Pancreas (tissue), 10 donors: ENCODE results near the gene TGM5. TPM values are rescaled to one million over a fixed set of nuclear protein-coding genes. Genes with fewer than 3 reads are reported as not detected.

Experiments
- ATAC-seq, 4 donors: fragments of 200-7000 bp; cut with Tn5 transposase; one replicate each; pipeline versions ENCODE4 v1.8.0 to v1.9.1; 2020; ENCODE audit warnings: mild to moderate bottlenecking in 4 of 4, moderate library complexity in 4 of 4
- DNase-seq, 6 donors: peaks; one replicate each; pipeline ENCODE4 v3.0.0-alpha.2; 2020
- FAIRE-seq: peaks from 2 replicates; lab custom pipeline; 2012; peaks lifted over from hg19 to GRCh38; lab: Jason Lieb, UNC
- H3K27ac ChIP-seq, 4 donors: fragments of 200-600 bp; sonication (generic); 1 replicate in 3 of 4; 2 replicates in 1 of 4; pipeline versions ENCODE4 v1.5.0 to v1.8.0; 2020
- H3K27me3 ChIP-seq, 4 donors: fragments of 200-600 bp; one replicate each; pipeline ENCODE4 v1.8.0; 2021
- H3K36me3 ChIP-seq, 3 donors: fragments of 200-600 bp; sonication (generic) in 1 of 3; one replicate each; pipeline versions ENCODE4 v1.5.0 to v1.8.0; 2020 to 2021
- H3K4me1 ChIP-seq, 3 donors: fragments of 200-600 bp; one replicate each; pipeline ENCODE4 v1.8.0; 2021
- H3K4me3 ChIP-seq, 4 donors: fragments of 200-600 bp; sonication (generic) in 2 of 4; one replicate each; pipeline versions ENCODE4 v1.5.0 to v1.8.0; 2020 to 2021
- H3K9me3 ChIP-seq, 4 donors: fragments of 200-600 bp; one replicate each; pipeline ENCODE4 v1.8.0; 2021
- WGBS, 2 donors: extraction: QIAGEN DNeasy Blood & Tissue Kit; methylation state at CpG; one replicate each; pipeline ENCODE4 v1.1.7; 2013; 5-methylcytosine and 5-hydroxymethylcytosine counted together
- intact Hi-C, 3 donors: fragments of 100-400 bp; cut with DNase I; formaldehyde crosslinking; loops; one replicate each; pipeline versions ENCODE4 v1.11.1 to v1.14.2; 2022
- polyA plus RNA-seq, 2 donors: library from polyadenylated mRNA; stranded (reverse); fragments of 200-250 nt; gene quantifications; one replicate each; pipeline ENCODE4 v1.2.3, GENCODE V29; 2013
- total RNA-seq, 6 donors: library from RNA; stranded (reverse); fragmentation: NEBNext Ultra II Directional in 4 of 6; extraction: Animal tissue kit (Norgen Biotek cat#: 25700) in 4 of 6; gene quantifications; one replicate each; pipeline versions ENCODE4 v1.2.1 to v1.2.4, GENCODE V29; 2021 to 2023
- TF ChIP-seq, protein P1 (sequence below), 4 donors: fragments of 200-600 bp; sonication (generic) in 3 of 4; IDR thresholded peaks; one replicate each; pipeline versions ENCODE4 v1.5.0 to v1.8.0; 2021; ENCODE audit warnings: antibody characterized with exemption in 4 of 4
- donor health status: healthy with polysubstance abuse.
- donor health status: DM: no; HTN: no; CAD: no; lungs with moderate emphysema.
- donor health status: DM: no; HTN: no; CAD: no.
- donor health status: control.
- donor health status: control.
- donor health status: Bipolar disorder and iron deficiency.
- donor health status: DM: yes; HTN: yes; CAD: no.
- donor health status: DM: no; HTN: no; CAD: no.
- donor health status: DM: no; HTN: no; CAD: no.
- donor health status: DM: yes; HTN: yes; CAD: no.

The TGM5 gene
- total and polyA plus RNA-seq, 8 donors, result not detected

DNA sequence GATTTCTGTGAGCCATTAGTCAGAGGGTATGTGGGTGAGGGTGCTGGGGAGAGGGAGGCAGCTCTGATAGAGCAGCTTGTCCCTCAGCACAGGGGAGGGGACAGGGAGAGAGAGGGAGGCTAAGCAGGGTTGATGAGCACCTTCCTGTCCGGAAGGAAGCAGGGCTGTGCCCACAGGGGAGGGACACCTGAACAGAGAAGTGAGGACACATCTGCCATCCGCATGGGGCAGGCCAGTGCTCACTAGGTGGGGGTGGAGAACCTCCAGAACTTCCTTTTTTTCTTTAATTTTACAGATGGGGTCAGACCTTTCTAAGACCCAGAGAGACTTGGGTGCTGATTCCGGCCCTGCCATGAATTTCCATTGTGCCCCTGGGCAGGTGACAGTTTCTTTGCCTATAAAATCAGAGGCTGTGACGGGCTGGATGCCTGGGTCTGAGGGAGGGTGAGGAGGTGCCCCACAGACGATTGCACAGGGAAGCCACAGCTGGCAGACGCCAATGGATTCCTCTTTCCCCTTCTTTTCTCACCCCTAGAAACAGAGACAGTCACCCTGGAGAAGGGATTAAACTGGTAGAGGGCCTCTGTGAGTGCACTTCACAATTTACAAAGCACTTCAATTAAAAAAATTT is 4.1 kb upstream of the TGM5 start:
- Histone ChIP-seq H3K4me1 (no peaks in the 10 kb centered on the region), H3K36me3 (no peaks in the 10 kb centered on the region), H3K4me3 (no peak overlapping the region), H3K27ac (no peak overlapping the region), H3K27me3 (no peaks in the 10 kb centered on the region), H3K9me3 (no peaks in the 10 kb centered on the region)
- intact Hi-C loops, result no loop called here
- WGBS, 2 donors, result 55 to 59% methylated on average over 6 of the region's 6 CpGs
- TF ChIP-seq, protein P1, sequence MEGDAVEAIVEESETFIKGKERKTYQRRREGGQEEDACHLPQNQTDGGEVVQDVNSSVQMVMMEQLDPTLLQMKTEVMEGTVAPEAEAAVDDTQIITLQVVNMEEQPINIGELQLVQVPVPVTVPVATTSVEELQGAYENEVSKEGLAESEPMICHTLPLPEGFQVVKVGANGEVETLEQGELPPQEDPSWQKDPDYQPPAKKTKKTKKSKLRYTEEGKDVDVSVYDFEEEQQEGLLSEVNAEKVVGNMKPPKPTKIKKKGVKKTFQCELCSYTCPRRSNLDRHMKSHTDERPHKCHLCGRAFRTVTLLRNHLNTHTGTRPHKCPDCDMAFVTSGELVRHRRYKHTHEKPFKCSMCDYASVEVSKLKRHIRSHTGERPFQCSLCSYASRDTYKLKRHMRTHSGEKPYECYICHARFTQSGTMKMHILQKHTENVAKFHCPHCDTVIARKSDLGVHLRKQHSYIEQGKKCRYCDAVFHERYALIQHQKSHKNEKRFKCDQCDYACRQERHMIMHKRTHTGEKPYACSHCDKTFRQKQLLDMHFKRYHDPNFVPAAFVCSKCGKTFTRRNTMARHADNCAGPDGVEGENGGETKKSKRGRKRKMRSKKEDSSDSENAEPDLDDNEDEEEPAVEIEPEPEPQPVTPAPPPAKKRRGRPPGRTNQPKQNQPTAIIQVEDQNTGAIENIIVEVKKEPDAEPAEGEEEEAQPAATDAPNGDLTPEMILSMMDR (IDR thresholded peaks at IDR 0.05), result no peak
- FAIRE-seq (no peak), DNase-seq (no peak), ATAC-seq (no peak)

DNA sequence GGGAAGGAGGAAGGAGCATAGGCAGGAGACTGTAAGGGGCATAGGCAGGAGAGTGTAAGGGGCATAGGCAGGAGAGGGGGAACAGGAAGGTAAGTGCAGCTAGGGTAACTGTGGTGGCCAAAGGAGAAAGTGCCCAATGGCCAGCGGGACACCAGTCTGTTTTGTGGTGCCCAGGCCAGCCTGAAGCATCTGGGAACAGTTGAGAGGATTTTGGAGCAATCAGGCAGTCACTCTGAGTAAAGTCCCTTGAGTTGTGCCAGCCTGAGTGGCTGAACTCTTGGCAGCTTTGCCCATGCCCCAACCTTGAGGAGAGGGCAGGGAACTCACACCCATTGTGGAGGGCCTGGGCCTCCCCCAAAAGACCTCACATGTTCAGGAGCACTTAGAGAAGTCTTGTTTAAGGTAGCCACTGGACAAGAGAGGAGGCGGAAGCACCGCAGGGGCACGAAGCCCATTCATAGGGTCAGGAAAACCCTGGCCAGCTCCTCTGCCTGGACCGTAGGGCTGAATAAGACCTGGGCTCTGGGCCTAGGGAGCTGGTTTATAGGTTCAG is 3.5 kb upstream of the TGM5 start:
- FAIRE-seq (no peak), ATAC-seq (no peak), DNase-seq (no peak)
- H3K9me3 ChIP-seq, result no peaks in the 10 kb centered on the region
- TF ChIP-seq, protein P1 (IDR thresholded peaks at IDR 0.05), result no peak
- H3K27ac ChIP-seq, result no peak overlapping the region
- intact Hi-C loops, result no loop called here
- no peak overlapping the region for H3K4me3 ChIP-seq
- 79 to 90% methylated on average over 5 of the region's 5 CpGs for WGBS, 2 donors
- no peaks in the 10 kb centered on the region for H3K4me1 ChIP-seq
- no peaks in the 10 kb centered on the region for H3K27me3 ChIP-seq
- no peaks in the 10 kb centered on the region for H3K36me3 ChIP-seq

DNA sequence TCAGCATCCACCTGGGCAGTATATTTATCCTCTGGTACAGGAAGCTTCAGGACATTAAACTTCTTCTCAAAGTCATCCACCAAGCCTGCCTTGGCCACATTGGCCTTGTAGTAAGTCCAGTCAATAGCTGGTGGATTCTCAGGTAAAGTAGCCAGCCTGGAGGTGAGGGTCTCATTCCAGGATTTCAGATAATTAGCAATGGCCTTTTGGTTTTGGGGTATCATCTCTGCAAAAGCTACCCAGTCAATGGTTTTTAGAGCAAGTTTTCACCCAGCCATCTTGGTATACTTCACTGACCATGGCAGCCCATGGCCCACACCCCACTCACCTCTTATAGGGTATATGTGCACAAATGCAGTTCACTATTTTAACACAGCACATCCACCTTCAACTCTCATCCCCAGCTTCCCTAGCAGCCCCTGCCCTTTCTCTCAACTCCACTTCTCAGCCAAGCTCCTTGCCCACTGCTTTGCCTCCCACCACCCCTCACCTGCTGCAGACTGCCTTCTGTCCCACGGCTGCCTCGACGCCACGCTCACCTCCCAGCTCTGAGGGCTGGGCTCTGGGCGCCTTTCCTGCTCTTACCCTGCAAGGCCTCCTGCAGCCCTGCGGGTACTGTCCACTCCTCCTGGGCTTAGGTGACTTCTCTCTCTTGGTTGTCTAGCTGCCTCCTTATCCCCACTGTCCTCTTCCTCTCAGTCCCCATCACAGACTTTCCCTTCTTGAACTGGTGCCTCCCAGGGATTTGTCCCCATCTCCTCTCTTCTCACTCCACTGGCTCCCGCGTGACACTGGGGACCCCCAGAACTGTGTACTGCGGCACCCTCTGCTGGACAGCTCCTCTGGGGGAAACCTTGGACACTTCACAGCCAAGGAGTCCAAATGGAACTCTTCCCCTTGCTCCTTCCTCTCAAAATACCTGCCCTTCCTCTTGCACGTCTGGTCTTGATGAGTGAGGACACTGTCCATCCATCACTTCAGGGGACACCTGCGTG is 1.7 kb upstream of the TGM5 start:
- WGBS, 2 donors, result 46 to 61% methylated on average over 11 of the region's 11 CpGs
- intact Hi-C loops, result no loop called here
- no peaks in the 10 kb centered on the region for H3K27me3 ChIP-seq
- no peak overlapping the region for H3K4me3 ChIP-seq
- no peaks in the 10 kb centered on the region for H3K4me1 ChIP-seq
- TF ChIP-seq, protein P1 (IDR thresholded peaks at IDR 0.05), result no peak
- no peak for FAIRE-seq
- H3K9me3 ChIP-seq, result no peaks in the 10 kb centered on the region
- ATAC-seq, result peak in 1 of 4 donors; percentile 40
- DNase-seq, result no peak
- H3K27ac ChIP-seq, result no peak overlapping the region
- no peaks in the 10 kb centered on the region for H3K36me3 ChIP-seq

DNA sequence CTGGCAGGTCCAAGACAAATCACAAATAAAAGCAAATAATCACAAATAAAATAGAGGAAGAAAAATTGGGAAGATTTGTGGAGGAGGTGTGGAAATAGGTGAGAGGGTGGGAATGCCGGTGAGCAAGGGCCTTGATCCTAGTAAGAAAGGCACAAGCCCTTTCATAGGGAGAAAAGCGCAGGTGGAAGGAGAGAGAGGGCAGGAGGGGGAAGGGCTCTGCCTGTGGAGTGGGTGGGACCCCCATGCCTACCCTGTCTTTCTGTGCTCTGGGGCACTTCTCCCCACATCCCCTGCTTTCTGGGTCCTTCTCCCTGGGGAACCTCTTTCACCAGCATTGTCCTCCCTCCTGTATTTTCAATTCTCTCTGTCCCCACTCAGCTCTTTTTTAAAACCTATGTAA is 711 bp upstream of the TGM5 start:
- no peaks in the 10 kb centered on the region for H3K9me3 ChIP-seq
- no peak for FAIRE-seq

More for the DNA sequence above, 711 bp upstream of the TGM5 start:
- DNase-seq, result no peak
- 71 to 87% methylated on average over 2 of the region's 2 CpGs for WGBS, 2 donors
- Histone ChIP-seq H3K4me3 (no peak overlapping the region), H3K27ac (no peak overlapping the region), H3K27me3 (no peaks in the 10 kb centered on the region), H3K36me3 (no peaks in the 10 kb centered on the region), H3K4me1 (no peaks in the 10 kb centered on the region)
- intact Hi-C loops, result no loop called here
- ATAC-seq, result no peak
- TF ChIP-seq, protein P1 (IDR thresholded peaks at IDR 0.05), result no peak
